Suprapubic skin (tissue), 4 donors: Measurements from ENCODE around the gene NCBP3. TPM values are rescaled to one million over a fixed set of nuclear protein-coding genes. Genes with fewer than 3 reads are reported as not detected.
A peak's percentile ranks its signal among the peaks of the same experiment; 100 is the strongest.

Experiments
- DNase-seq, 2 donors: peaks; one replicate each; pipeline ENCODE4 v3.0.0-alpha.2; 2019; ENCODE audit warnings: low spot score in 2 of 2
- H3K27ac ChIP-seq: fragments of 200-600 bp; sonication (generic); one replicate; pipeline ENCODE4 v1.5.1; 2019
- H3K27me3 ChIP-seq: fragments of 200-600 bp; sonication (generic); one replicate; pipeline ENCODE4 v1.5.1; 2019
- H3K36me3 ChIP-seq: fragments of 200-600 bp; sonication (generic); one replicate; pipeline ENCODE4 v1.5.1; 2019
- H3K4me1 ChIP-seq: fragments of 200-600 bp; sonication (generic); one replicate; pipeline ENCODE4 v1.5.1; 2019
- H3K4me3 ChIP-seq: fragments of 200-600 bp; sonication (generic); one replicate; pipeline ENCODE4 v1.5.1; 2019; ENCODE audit warnings: mild to moderate bottlenecking
- H3K9me3 ChIP-seq: fragments of 200-600 bp; sonication (generic); one replicate; pipeline ENCODE4 v1.5.1; 2019
- CTCF ChIP-seq, 2 donors: fragments of 200-600 bp in 1 of 2; fragments of 450-650 bp in 1 of 2; sonication (generic) in 1 of 2; IDR thresholded peaks; one replicate each; pipeline ENCODE4 v1.5.1; 2016 to 2019; ENCODE audit warnings: antibody characterized with exemption in 2 of 2, mild to moderate bottlenecking in 1 of 2, moderate library complexity in 1 of 2
- EP300 ChIP-seq: sonication (generic); formaldehyde crosslinking; IDR thresholded peaks from one replicate; pipeline ENCODE4 v1.6.1; 2017; ENCODE audit warnings: antibody characterized with exemption
- POLR2A ChIP-seq, 2 donors: fragments of 450-650 bp; IDR thresholded peaks; one replicate each; pipeline ENCODE4 v1.6.1; 2017; ENCODE audit warnings: antibody characterized with exemption in 2 of 2, mild to moderate bottlenecking in 2 of 2, moderate library complexity in 2 of 2
- POLR2AphosphoS5 ChIP-seq, 3 donors: sonication (generic); formaldehyde crosslinking; IDR thresholded peaks; one replicate each; pipeline ENCODE4 v1.6.1; 2017; ENCODE audit warnings: antibody characterized with exemption in 3 of 3
- WGBS: methylation state at CpG from one replicate; pipeline ENCODE4 v1.1.5; 2018; 5-methylcytosine and 5-hydroxymethylcytosine counted together
- total RNA-seq, 4 donors: library from RNA; depleted of rRNA; stranded (reverse); fragments of >200 nt; gene quantifications; one replicate each; pipeline ENCODE4 v1.1.0, GENCODE V29; 2016

The NCBP3 gene
- total RNA-seq, 4 donors from 2014 or later = 15.4 to 41.8 (median 26.1) TPM

- TF ChIP-seq CTCF (IDR thresholded peaks at IDR 0.05) (no peak), EP300 (no peak), POLR2A (IDR thresholded peaks at IDR 0.05) (no peak), POLR2AphosphoS5 (IDR thresholded peaks at IDR 0.05) (no peak)
- 88% methylated on average over 12 of the region's 12 CpGs for WGBS
- Histone ChIP-seq H3K27me3 (no peaks in the 10 kb centered on the region), H3K4me1 (peaks cover 8% of the 10 kb centered on the region), H3K9me3 (no peaks in the 10 kb centered on the region), H3K36me3 (peaks cover 70% of the 10 kb centered on the region), H3K27ac (no peak overlapping the region), H3K4me3 (no peak overlapping the region)
- peak in 1 of 2 donors; percentile 56 for DNase-seq
Observed at GRCh38 chr17:3838206-3838605, 7.8 kb downstream of the NCBP3 start.

GRCh38 chr17:3836551-3836950 lies 9.5 kb downstream of the NCBP3 start:
- no peak for TF ChIP-seq POLR2AphosphoS5 (IDR thresholded peaks at IDR 0.05)
- no peak for TF ChIP-seq POLR2A (IDR thresholded peaks at IDR 0.05)
- TF ChIP-seq CTCF (IDR thresholded peaks at IDR 0.05) = no peak
- no peak for TF ChIP-seq EP300
- no peak overlapping the region for H3K27ac ChIP-seq
- 91% methylated on average over 10 of the region's 10 CpGs for WGBS
- peaks cover 8% of the 10 kb centered on the region for H3K4me1 ChIP-seq
- H3K9me3 ChIP-seq = no peaks in the 10 kb centered on the region
- DNase-seq = no peak
- no peak overlapping the region for H3K4me3 ChIP-seq
- no peaks in the 10 kb centered on the region for H3K27me3 ChIP-seq
- peaks cover 57% of the 10 kb centered on the region for H3K36me3 ChIP-seq

- peaks cover 54% of the 10 kb centered on the region for H3K36me3 ChIP-seq
- DNase-seq = no peak
- 79% methylated on average over 14 of the region's 14 CpGs for WGBS
- H3K9me3 ChIP-seq = no peaks in the 10 kb centered on the region
- H3K4me3 ChIP-seq = no peak overlapping the region
- H3K27me3 ChIP-seq = no peaks in the 10 kb centered on the region
- TF ChIP-seq POLR2AphosphoS5 (IDR thresholded peaks at IDR 0.05) (no peak), POLR2A (IDR thresholded peaks at IDR 0.05) (no peak), EP300 (no peak), CTCF (IDR thresholded peaks at IDR 0.05) (no peak)
- peaks cover 8% of the 10 kb centered on the region for H3K4me1 ChIP-seq
- no peak overlapping the region for H3K27ac ChIP-seq
Observed at GRCh38 chr17:3835410-3836229, 10.4 kb downstream of the NCBP3 start.

GRCh38 chr17:3834811-3835210 lies 11.2 kb downstream of the NCBP3 start:
- Histone ChIP-seq H3K27ac (no peak overlapping the region), H3K36me3 (peaks cover 55% of the 10 kb centered on the region), H3K4me1 (peaks cover 8% of the 10 kb centered on the region), H3K27me3 (no peaks in the 10 kb centered on the region), H3K4me3 (no peak overlapping the region), H3K9me3 (no peaks in the 10 kb centered on the region)
- no peak for TF ChIP-seq EP300
- TF ChIP-seq POLR2A (IDR thresholded peaks at IDR 0.05) = no peak
- DNase-seq = no peak
- 88% methylated on average over 4 of the region's 4 CpGs for WGBS

- H3K27me3 ChIP-seq = no peaks in the 10 kb centered on the region
- no peak overlapping the region for H3K4me3 ChIP-seq
- H3K4me1 ChIP-seq = peaks cover 5% of the 10 kb centered on the region
- 90% methylated on average over 7 of the region's 7 CpGs for WGBS
- H3K36me3 ChIP-seq = peaks cover 59% of the 10 kb centered on the region
- H3K9me3 ChIP-seq = no peaks in the 10 kb centered on the region
- TF ChIP-seq EP300 (no peak), POLR2AphosphoS5 (IDR thresholded peaks at IDR 0.05) (no peak), POLR2A (IDR thresholded peaks at IDR 0.05) (no peak), CTCF (IDR thresholded peaks at IDR 0.05) (no peak)
- H3K27ac ChIP-seq = no peak overlapping the region
- DNase-seq = no peak
Observed at GRCh38 chr17:3828852-3829232, 17.2 kb downstream of the NCBP3 start.
